NCI-H345 treated with DMSO at 0.1 percent for 48 hours (cell line): ENCODE measurements around the gene PCID2.
"Not testable (repeated sequence)": the region's sequence is repeated elsewhere in the genome, so short reads cannot be mapped to it uniquely, and the experiment has no call there.

Experiments
- DNase-seq: peaks from one replicate; lab custom pipeline; 2025; ENCODE audit not compliant: unreplicated experiment; lab: John Stamatoyannopoulos, UW

PCID2 gene

GRCh38 chr13:113208421-113209335, at the start of gene PCID2:
PCID2 (minus strand) TSS chr13:113208669; CDS start chr13:113208634, 35 bp downstream.
- peak; percentile 81 for DNase-seq

GRCh38 chr13:113257908-113258307, 49.4 kb upstream of the PCID2 start:
- not testable (repeated sequence) for DNase-seq

DNA sequence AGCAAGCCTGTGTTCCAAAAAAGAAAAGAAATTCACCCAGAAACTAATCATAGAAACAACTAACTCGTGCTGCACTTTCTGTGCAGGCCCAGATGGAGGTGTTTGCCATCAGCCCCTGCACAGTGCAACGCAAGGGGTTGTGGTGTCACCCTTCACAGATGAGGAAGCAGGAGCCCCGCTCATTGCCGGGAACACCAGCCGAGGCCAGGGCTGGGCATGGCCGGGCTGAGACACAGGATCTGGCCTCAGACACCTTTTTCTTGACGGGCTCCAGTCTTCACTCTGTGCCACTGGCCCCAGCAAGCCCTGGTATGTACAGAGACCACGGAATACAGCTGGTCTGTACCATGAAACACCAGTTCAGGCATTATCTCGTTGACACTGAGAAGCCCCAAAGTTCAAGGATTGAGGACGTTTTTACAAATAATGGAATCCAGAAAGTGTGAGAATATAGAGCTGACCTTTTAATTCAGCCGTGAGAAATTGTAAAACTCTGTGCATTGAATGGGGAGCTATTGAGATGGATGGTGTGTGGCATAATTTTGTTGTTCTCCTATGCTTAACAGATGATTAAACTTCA, 44.1 kb upstream of the PCID2 start:
- no peak for DNase-seq

- DNase-seq: no peak
Measured at GRCh38 chr13:113245849-113246796, 37.7 kb upstream of the PCID2 start.

- DNase-seq: no peak
Measured at GRCh38 chr13:113243847-113244246, 35.4 kb upstream of the PCID2 start.

DNA sequence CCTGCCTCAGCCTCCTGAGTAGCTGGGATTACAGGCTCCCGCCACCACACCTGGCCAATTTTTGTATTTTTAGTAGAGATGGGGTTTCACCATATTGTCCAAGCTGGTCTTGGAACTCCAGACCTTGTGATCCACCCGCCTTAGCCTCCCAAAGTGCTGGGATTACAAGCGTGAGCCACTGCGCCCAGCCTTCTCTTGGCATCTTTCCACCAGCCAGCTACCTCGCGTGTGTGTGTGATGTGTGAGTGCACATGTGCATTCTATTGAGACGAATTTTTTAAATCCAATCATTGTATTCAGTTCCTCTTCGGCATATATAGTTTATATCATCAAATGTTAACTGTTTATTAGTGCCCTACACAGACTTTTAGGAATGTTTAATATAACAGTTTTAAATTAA, 33.2 kb upstream of the PCID2 start:
- DNase-seq: not testable (repeated sequence)

DNA sequence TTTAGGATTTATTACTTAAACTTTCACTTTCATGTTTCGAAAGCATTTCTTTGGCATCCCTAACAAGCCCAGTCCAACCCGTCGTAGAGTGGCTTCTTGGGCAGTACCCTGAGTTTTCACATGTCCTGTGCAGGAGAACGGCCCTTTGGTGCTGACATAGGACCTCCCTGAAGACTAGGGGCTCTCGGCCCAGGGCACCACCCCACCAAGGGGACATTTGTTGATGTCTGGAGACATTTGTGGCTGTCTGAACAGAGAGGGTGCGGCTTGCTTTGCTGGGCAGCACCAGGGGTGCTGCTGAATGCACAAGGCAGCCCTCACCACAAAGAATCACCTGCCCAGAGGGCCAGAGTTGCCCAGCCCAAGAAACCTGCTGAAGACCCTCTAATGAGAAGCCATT, 31.5 kb upstream of the PCID2 start:
- no peak for DNase-seq

GRCh38 chr13:113239357-113239756, 30.9 kb upstream of the PCID2 start:
- DNase-seq: no peak

- DNase-seq: no peak
Measured at GRCh38 chr13:113238536-113238935, 30.1 kb upstream of the PCID2 start.

DNA sequence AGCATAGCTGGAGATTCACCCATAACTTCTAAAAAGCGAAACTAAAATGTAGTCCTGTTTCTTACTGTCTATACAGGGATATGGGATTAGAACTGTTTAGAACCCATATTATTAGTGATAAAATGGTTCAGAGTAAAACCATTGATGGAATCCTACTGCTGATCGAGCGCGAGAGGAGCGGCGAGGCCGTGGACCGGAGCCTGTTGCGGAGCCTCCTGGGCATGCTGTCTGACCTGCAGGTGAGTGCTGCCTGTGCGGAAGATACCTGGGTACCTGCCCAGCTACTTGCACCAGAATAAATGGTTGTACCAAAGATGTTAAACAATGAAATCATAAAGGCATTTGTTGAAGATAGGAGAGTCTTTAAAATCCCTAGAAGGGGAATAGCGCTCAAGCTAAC, 24.6 kb upstream of the PCID2 start:
- no peak for DNase-seq

DNA sequence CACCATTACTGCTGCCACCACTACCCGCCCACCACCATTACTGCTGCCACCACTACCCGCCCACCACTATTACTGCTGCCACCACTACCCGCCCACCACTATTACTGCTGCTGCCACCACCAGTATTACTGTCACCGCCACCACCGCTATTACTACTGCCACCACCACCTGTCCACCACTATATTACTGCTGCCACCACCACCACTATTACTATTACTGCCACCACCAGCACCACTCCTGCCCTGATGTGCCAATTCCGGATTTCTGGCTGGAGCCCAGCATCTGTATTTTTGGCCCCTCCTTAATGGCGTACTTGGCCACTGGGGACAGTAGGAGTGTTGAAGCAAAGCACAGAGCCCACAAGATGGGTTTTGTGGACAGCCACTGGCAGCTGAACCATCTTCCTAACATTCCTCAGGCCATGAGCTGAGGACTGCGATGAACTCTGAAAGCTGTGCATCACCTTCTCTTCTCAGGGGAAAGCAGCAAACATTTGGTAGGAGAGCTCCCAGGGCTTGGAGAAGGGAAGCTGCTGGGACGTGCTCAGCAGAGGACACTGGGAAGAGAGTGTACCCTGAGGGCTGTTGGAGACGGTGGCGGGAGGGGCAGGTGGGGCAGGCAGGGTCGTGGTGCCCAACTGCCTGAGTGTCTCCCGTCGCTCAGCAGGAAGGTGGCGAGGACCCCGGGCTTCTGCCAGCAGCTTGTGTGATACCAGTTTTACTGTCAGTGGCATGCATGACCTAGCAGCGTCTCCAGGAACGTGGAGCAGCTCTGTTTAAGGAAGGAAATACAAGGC, 23.9 kb upstream of the PCID2 start:
- DNase-seq: no peak

DNA sequence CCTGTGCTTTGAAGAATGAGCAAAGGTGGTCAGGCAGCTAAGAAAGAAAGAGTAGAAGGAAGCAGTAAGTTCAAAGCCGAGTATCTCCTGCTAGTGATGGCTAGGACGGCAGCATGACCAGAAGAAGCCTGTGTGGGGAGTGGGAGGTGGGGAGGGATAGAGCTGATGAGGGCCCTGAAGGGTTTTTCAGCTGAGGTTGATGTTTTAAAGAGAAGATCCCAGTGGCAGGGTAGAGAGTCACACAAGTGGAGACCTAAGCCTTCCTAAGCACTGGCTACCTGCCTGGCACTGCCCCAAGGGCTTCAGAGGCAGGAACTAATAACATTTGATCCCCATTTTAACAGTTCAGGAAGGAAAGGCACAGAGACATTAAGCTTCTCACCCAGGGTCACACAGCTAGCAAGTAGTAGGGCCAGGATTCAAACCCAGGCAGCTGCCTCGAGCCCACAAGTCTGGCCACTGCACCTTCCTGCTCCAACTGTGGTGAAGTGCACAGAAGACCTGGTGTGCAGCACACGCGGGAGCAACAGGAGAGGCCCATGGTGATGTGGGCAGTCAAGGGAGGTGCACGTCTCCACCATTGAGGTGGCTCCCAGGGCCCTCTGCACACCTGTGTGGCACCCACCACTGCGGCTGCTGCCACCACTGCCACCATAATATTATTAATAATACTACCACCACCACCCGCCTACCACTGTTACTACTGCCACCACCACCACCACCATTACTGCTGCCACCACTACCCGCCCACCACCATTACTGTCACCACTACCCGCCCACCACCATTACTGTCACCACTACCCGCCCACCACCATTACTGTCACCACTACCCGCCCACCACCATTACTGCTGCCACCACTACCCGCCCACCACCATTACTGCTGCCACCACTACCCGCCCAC, 23.1 kb upstream of the PCID2 start:
- no peak for DNase-seq

GRCh38 chr13:113229791-113230190, 21.3 kb upstream of the PCID2 start:
- DNase-seq: no peak

DNA sequence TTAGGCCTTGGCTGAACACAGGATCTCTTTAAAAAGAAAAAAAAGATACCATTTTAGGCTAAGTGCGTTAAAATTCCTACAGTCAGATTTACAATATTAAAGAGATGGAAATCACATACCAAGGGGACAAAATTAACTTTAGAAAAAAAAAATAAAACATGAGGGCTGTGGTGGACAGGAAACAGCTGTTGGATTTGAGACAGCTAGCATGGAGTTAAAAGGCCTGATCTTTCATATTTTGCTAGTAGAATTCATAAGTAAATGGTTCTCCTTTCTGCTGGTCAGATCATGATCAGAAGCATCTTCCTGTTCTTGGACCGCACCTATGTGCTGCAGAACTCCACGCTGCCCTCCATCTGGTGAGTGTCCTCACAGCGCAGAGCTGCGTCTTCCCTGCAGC, 20.7 kb upstream of the PCID2 start:
- no peak for DNase-seq

- DNase-seq: no peak
Measured at GRCh38 chr13:113226873-113227450, 18.5 kb upstream of the PCID2 start.

GRCh38 chr13:113225515-113225914, 17.0 kb upstream of the PCID2 start:
- no peak for DNase-seq

DNA sequence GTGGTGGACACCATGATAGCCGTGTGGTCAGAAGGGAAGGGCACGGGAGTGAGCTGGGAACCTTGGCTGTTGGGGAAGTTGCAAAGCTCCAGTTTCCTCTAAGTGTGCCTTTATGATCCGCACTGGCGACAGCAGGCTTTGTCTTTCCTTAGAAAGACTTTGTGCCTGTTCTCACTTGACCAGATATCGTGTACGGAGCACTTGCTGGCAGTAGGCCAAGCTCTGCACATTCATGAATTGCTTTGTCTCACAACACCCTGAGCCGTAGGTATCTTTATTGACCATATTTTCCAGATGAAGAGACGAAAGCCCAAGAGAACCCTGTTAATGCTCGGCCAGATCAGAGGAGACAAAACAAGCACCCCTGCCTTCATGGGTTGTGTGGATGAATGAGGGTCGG, 16.0 kb upstream of the PCID2 start:
- no peak for DNase-seq

DNA sequence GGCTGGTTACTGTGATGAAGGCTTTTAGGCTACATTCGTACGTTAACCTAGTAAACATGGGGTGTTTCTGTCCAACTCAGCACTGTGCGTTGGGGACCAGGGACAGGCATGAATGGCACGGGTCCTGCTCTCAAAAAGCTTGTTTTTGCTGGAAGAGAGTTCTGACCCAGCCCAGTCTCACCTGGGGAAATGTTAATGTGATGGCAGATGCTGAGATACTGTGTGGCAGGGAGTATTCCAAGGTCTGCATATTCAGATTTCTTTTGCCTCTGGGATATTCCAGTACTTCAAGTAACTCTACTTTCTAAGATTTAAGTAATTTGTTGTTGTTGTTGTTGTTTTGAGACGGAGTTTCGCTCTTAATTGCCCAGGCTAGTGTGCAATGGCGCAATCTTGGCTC, 14.6 kb upstream of the PCID2 start:
- no peak for DNase-seq

GRCh38 chr13:113220877-113221276, 12.4 kb upstream of the PCID2 start:
- no peak for DNase-seq
